Retinal pigment epithelial cell (primary cell): Measurements from ENCODE around the gene POU6F2.

Source experiments
- DNase-seq: peaks from one replicate; pipeline ENCODE4 v3.0.0-alpha.2; 2010; ENCODE audit warnings: low read depth
- H3K4me3 ChIP-seq: 2 replicates; pipeline ENCODE4 v1.5.1; 2011; ENCODE audit warnings: mild to moderate bottlenecking, low read length, control low read depth, moderate library complexity
- CTCF ChIP-seq: conservative IDR thresholded peaks from 2 replicates; pipeline ENCODE4 v1.5.1; 2011; ENCODE audit warnings: low read depth, low read length, control low read depth, inconsistent platforms

POU6F2 gene

DNA sequence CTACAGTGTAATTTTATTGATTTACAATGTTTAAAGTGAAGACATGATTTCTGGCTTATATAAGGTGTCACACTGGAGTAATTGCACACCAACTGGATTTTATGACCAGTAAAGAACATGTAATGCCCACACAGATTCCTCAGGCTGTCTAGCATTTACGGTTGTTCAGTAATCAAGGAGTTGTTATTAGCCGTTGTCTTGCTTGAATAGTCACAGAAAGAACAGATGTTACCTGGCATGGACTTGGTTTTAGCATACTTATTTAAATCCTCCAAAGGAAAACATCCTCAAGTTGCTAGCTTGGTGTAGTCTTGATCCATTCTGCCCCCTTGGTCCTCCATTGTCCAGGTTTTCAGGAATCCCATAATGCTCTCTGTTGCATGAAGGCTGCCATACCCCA, 65.8 kb downstream of the POU6F2 start:
- no peak overlapping the region for H3K4me3 ChIP-seq
- DNase-seq = no peak
- no peak for TF ChIP-seq CTCF

DNA sequence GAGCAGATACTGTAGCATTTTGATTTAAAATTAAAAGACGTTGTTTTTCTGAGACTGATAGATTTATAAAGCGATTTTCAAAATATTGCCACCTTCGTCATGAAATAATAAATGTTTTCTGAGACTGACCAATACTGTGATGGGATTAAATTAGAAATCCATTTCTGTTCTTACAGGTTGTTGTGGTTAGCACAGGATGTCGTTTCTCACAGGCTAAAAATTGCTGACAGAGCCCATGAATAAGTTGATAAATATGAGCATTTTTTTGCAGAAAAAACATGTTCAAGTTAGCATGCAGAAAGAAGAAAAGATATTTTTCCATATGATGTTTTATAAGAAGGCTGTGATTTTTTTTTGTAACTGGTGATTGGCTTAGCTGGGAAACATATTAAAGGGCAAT, 66.8 kb downstream of the POU6F2 start:
- TF ChIP-seq CTCF = no peak
- no peak overlapping the region for H3K4me3 ChIP-seq
- DNase-seq = no peak

DNA sequence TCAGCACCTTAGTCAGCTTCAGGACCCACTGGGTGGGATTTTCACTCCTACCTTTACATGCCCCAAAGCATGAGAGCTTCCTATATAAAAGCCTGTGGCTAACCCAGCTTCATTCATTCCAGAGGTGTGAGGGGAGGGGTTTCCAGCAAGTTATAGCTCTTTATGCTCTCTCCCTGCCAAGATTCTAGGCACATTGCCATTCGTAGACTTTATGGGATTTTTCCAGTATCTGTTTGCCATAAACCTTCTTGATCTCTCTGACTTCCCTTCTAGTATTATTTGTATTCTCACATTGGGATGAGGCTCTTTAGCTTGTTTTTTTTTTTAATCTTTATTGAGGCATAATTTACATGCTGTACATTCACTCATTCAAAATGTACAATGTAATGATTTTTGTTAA, 67.5 kb downstream of the POU6F2 start:
- no peak overlapping the region for H3K4me3 ChIP-seq
- no peak for DNase-seq
- no peak for TF ChIP-seq CTCF

DNA sequence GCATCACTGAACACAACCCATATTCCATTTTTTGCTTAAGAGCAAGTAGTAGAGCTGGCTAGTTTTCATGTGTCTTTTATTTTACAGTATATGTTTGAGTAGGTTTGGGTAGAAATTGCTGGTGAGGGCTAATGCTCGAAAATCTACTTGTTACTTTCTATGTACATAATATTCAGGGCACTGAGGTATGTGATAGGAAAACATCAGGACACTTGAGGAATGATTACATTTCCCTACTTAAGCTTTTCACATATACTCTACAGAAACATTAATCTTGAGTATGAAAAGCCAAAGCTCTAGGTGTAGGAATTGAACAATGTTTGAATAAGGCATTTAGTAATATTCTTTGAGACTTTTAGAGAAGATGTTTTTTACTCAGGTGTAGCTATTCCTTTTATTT, 73.6 kb downstream of the POU6F2 start:
- DNase-seq = no peak
- H3K4me3 ChIP-seq = no peak overlapping the region
- no peak for TF ChIP-seq CTCF

GRCh38 chr7:39051707-39052106, 74.0 kb downstream of the POU6F2 start:
- DNase-seq = no peak
- TF ChIP-seq CTCF = no peak

GRCh38 chr7:39054731-39055130, 77.0 kb downstream of the POU6F2 start:
- TF ChIP-seq CTCF = no peak
- no peak overlapping the region for H3K4me3 ChIP-seq
- DNase-seq = no peak

More at GRCh38 chr7:39051707-39052106, 74.0 kb downstream of the POU6F2 start:
- H3K4me3 ChIP-seq = no peak overlapping the region

GRCh38 chr7:39056153-39056552, 78.4 kb downstream of the POU6F2 start:
- DNase-seq = no peak
- no peak overlapping the region for H3K4me3 ChIP-seq
- TF ChIP-seq CTCF = no peak
